A549 treated with AZD2906 at 1 μM for 4 hours (cell line): ENCODE data around the gene PMP22. TPM values are rescaled to one million over a fixed set of nuclear protein-coding genes. Genes with fewer than 3 reads are reported as not detected.

Experiments
- total RNA-seq: library from RNA; stranded (reverse); fragments of 200-300 nt; extraction: Qiagen RNA extraction; gene quantifications from 5 replicates; pipeline ENCODE4 v1.2.3, GENCODE V29; 2022

The PMP22 gene
- total RNA-seq: 185 to 210 TPM (median 203 TPM) in 5 replicates

GRCh38 chr17:15265131-15265530, at the start of gene PMP22:
TSS of gene PMP22 (minus strand) at chr17:15265326. CDS start at chr17:15260727, 4,599 bp downstream.

Other genes starting within 250 kb of the PMP22 start
- 0.10 to 0.41 TPM (median 0.15 TPM) in 4 of 5 replicates, not detected in the other for gene TEKT3, start 76.3 kb upstream of the PMP22 start, total RNA-seq
- 0.22 to 1.0 TPM (median 0.29 TPM) in 5 replicates for gene CDRT4, start 202.3 kb upstream of the PMP22 start, total RNA-seq